ENCODE data around the gene YAE1. TPM values are rescaled to one million over a fixed set of nuclear protein-coding genes. Genes with fewer than 3 reads are reported as not detected.
A peak's percentile ranks its signal among the peaks of the same experiment; 100 is the strongest.

Gene YAE1
- total and polyA plus RNA-seq, 2 of the 8 experiments (the other 6 are each of a cell fraction or from before 2014, with no cell fraction given), result 24.1 to 38.0 TPM

- no peak for DNase-seq (ENCODE audit: low read depth in 1 of 2, low spot score in 2 of 2)
Measured at GRCh38 chr7:39587393-39587792, 21.2 kb downstream of the YAE1 start.

More at GRCh38 chr7:39587393-39587792, 21.2 kb downstream of the YAE1 start:
- no peak overlapping the region for H3K4ac ChIP-seq (replicated peaks; ENCODE audit: insufficient read length, low read depth, low read length)
- no peaks in the 10 kb centered on the region for H3K79me1 ChIP-seq (ENCODE audit: low read depth, low read length)
- 0 out of 2 replicates have a peak overlapping the region, but pooled peaks have one; percentile 61 for H2AK5ac ChIP-seq (ENCODE audit: low read depth, low read length)
- no peaks in the 10 kb centered on the region for H3K9me3 ChIP-seq (ENCODE audit: insufficient read depth in 2 of 2, low read depth in 1 of 2, low read length in 1 of 2)
- H3K56ac ChIP-seq (replicated peaks; ENCODE audit: insufficient read length, low read depth, low read length), result no peak overlapping the region
- H3K23me2 ChIP-seq (ENCODE audit: low read depth, low read length), result no peaks in the 10 kb centered on the region
- H2BK12ac ChIP-seq (ENCODE audit: low read depth, low read length), result peak overlapping the region; percentile 60; the same call in 1 of the 2 replicates
- no peak overlapping the region for H4K8ac ChIP-seq (ENCODE audit: extremely low read depth, insufficient read depth, low read length)
- CTCF ChIA-PET (ENCODE audit: partially characterized antibody), result interaction anchor here (2.6 kb wide), 1 partner anchor 8 kb away, joined by 20 read pairs; no protein-coding TSS in a partner anchor
- H3K4me1 ChIP-seq (replicated peaks in 1 of 4; ENCODE audit: control insufficient read depth in 3 of 4, insufficient read depth in 4 of 4, low read length in 3 of 4), result peaks cover 0 to 4% (median 2%) of the 10 kb centered on the region in 4 experiments; a peak in 4 of 7 replicates
- no peak for FAIRE-seq
- H2BK5ac ChIP-seq (ENCODE audit: low read depth, low read length), result no peak overlapping the region
- no peak overlapping the region for H2BK15ac ChIP-seq (ENCODE audit: low read length)
- TF ChIP-seq EGR1 (IDR thresholded peaks at IDR 0.05; ENCODE audit: borderline replicate concordance, low read depth, low read length), result no peak
- no peak overlapping the region for H3K18ac ChIP-seq (ENCODE audit: extremely low read depth, low read length)
- H3K4me2 ChIP-seq (ENCODE audit: insufficient read depth in 1 of 2, low read depth in 2 of 2, low read length in 2 of 2), result no peak overlapping the region
- no peak overlapping the region for H3K23ac ChIP-seq (ENCODE audit: insufficient read length)
- H4K20me1 ChIP-seq (replicated peaks in 1 of 2; ENCODE audit: control insufficient read depth in 1 of 2, insufficient read depth in 2 of 2, low read length in 2 of 2), result no peaks in the 10 kb centered on the region
- H3K27me3 ChIP-seq (replicated peaks in 1 of 4; ENCODE audit: control insufficient read depth in 3 of 4, extremely low read depth in 1 of 4, insufficient read depth in 3 of 4, low read length in 3 of 4), result no peaks in the 10 kb centered on the region
- H2AFZ ChIP-seq (ENCODE audit: low read length), result no peak overlapping the region
- H3K9ac ChIP-seq (replicated peaks in 1 of 4; ENCODE audit: extremely low read depth in 1 of 4, low read depth in 3 of 4, low read length in 3 of 4), result no peak overlapping the region
- no peak overlapping the region for H3K4me3 ChIP-seq (ENCODE audit: extremely low read depth in 1 of 4, insufficient read depth in 2 of 4, low read depth in 3 of 4, low read length in 4 of 4)
- no peak overlapping the region for H4K91ac ChIP-seq (replicated peaks; ENCODE audit: insufficient read length, low read length)
- no peak overlapping the region for H2BK20ac ChIP-seq (ENCODE audit: low read length)
- H4K5ac ChIP-seq (ENCODE audit: insufficient read length, low read depth, low read length), result no peak overlapping the region
- no peak overlapping the region for H2BK120ac ChIP-seq (replicated peaks; ENCODE audit: low read depth, low read length)
- H3K14ac ChIP-seq (ENCODE audit: insufficient read length), result no peak overlapping the region
- POLR2A ChIA-PET (ENCODE audit: partially characterized antibody), result interaction anchor here (0.5 to 1.4 kb wide), 2 partner anchors 35 to 142 kb away, joined by 4 to 5 read pairs; no protein-coding TSS in a partner anchor
- no peaks in the 10 kb centered on the region for H3K79me2 ChIP-seq (ENCODE audit: control insufficient read depth in 1 of 2, insufficient read depth in 2 of 2, low read length in 2 of 2)
- H3K27ac ChIP-seq (ENCODE audit: low read depth, low read length), result no peak overlapping the region
- H3K36me3 ChIP-seq (ENCODE audit: control insufficient read depth in 2 of 4, insufficient read depth in 4 of 4, low read length in 3 of 4), result no peaks in the 10 kb centered on the region
